H9 (cell line): ENCODE results near the gene DLX5. TPM values are rescaled to one million over a fixed set of nuclear protein-coding genes. Genes with fewer than 3 reads are reported as not detected.

Experiments
- DNase-seq: peaks from one replicate; pipeline ENCODE4 v3.0.0-alpha.2; 2017
- H2AFZ ChIP-seq: one replicate; pipeline ENCODE4 v1.6.1; 2013; ENCODE audit warnings: mild to moderate bottlenecking, low read length, control low read depth, moderate library complexity
- H2AK5ac ChIP-seq: 2 replicates; pipeline ENCODE4 v1.6.1; 2013; ENCODE audit warnings: low read length, control low read depth, mixed read lengths; ENCODE audit not compliant: insufficient read length
- H2BK120ac ChIP-seq: one replicate; pipeline ENCODE4 v1.6.1; 2013; ENCODE audit warnings: low read depth, mild to moderate bottlenecking, low read length, control low read depth, inconsistent platforms; ENCODE audit not compliant: poor library complexity, severe bottlenecking
- H2BK12ac ChIP-seq: 2 replicates; pipeline ENCODE4 v1.6.1; 2013; ENCODE audit warnings: low read length, control low read depth, mixed read lengths, low read depth; ENCODE audit not compliant: insufficient read length
- H2BK15ac ChIP-seq: 2 replicates; pipeline ENCODE4 v1.6.1; 2013; ENCODE audit warnings: low read depth, low read length, control low read depth
- H2BK20ac ChIP-seq: one replicate; pipeline ENCODE4 v1.6.1; 2013; ENCODE audit warnings: low read depth, mild to moderate bottlenecking, low read length, control low read depth, inconsistent platforms; ENCODE audit not compliant: poor library complexity, severe bottlenecking
- H2BK5ac ChIP-seq: 2 replicates; pipeline ENCODE4 v1.6.1; 2013; ENCODE audit warnings: low read length, control low read depth, mixed read lengths; ENCODE audit not compliant: insufficient read length
- H3K14ac ChIP-seq: 2 replicates; pipeline ENCODE4 v1.6.1; 2013; ENCODE audit warnings: low read length, control low read depth; ENCODE audit not compliant: insufficient read depth
- H3K18ac ChIP-seq: 2 replicates; pipeline ENCODE4 v1.6.1; 2013; ENCODE audit warnings: low read depth, mild to moderate bottlenecking, mixed read lengths, low read length, control low read depth; ENCODE audit not compliant: insufficient read length
- H3K23ac ChIP-seq: 2 replicates; pipeline ENCODE4 v1.6.1; 2013; ENCODE audit warnings: low read length, control low read depth, mixed read lengths, low read depth; ENCODE audit not compliant: insufficient read length
- H3K23me2 ChIP-seq: 2 replicates; pipeline ENCODE4 v1.6.1; 2013; ENCODE audit warnings: low read depth, mild to moderate bottlenecking, mixed read lengths, low read length, control low read depth; ENCODE audit not compliant: insufficient read length, poor library complexity, severe bottlenecking
- H3K27ac ChIP-seq: 2 replicates; pipeline ENCODE4 v1.5.1; 2013; ENCODE audit warnings: low read length, control low read depth, mixed read lengths, low read depth; ENCODE audit not compliant: insufficient read length
- H3K27me3 ChIP-seq: 2 replicates; pipeline ENCODE4 v1.6.1; 2013; ENCODE audit warnings: low read length, control low read depth, inconsistent platforms; ENCODE audit not compliant: insufficient read depth
- H3K4ac ChIP-seq: 2 replicates; pipeline ENCODE4 v1.6.1; 2013; ENCODE audit warnings: low read depth, mild to moderate bottlenecking, control low read depth, inconsistent platforms, low read length, moderate library complexity
- H3K4me1 ChIP-seq: 2 replicates; pipeline ENCODE4 v1.6.1; 2013; ENCODE audit warnings: low read length, control low read depth, inconsistent platforms; ENCODE audit not compliant: insufficient read depth
- H3K4me2 ChIP-seq: 2 replicates; pipeline ENCODE4 v1.6.1; 2013; ENCODE audit warnings: low read length, control low read depth, mixed read lengths; ENCODE audit not compliant: insufficient read length, insufficient read depth
- H3K56ac ChIP-seq: 2 replicates; pipeline ENCODE4 v1.6.1; 2013; ENCODE audit warnings: low read depth, mild to moderate bottlenecking, mixed read lengths, low read length, control low read depth; ENCODE audit not compliant: insufficient read length
- H3K79me1 ChIP-seq: 2 replicates; pipeline ENCODE4 v1.6.1; 2013; ENCODE audit warnings: low read depth, mild to moderate bottlenecking, moderate library complexity, low read length, control low read depth, inconsistent platforms; ENCODE audit not compliant: insufficient read depth, poor library complexity, severe bottlenecking
- H3K79me2 ChIP-seq: 2 replicates; pipeline ENCODE4 v1.6.1; 2013; ENCODE audit warnings: low read length, control low read depth, inconsistent platforms; ENCODE audit not compliant: insufficient read depth
- H3K9ac ChIP-seq: 2 replicates; pipeline ENCODE4 v1.6.1; 2013; ENCODE audit warnings: low read length, control low read depth, mixed read lengths; ENCODE audit not compliant: insufficient read length; ENCODE audit errors: extremely low read depth
- H3K9me3 ChIP-seq: one replicate; pipeline ENCODE4 v1.6.1; 2013; ENCODE audit warnings: low read depth, low read length, inconsistent platforms; ENCODE audit not compliant: control insufficient read depth
- H3T11ph ChIP-seq: one replicate; pipeline ENCODE4 v1.6.1; 2013; ENCODE audit warnings: mild to moderate bottlenecking, low read length, control low read depth, inconsistent platforms
- H4K20me1 ChIP-seq: one replicate; pipeline ENCODE4 v1.6.1; 2013; ENCODE audit not compliant: control insufficient read depth, insufficient read length, insufficient read depth
- H4K5ac ChIP-seq: 2 replicates; pipeline ENCODE4 v1.6.1; 2013; ENCODE audit warnings: low read depth, mild to moderate bottlenecking, mixed read lengths, low read length, control low read depth; ENCODE audit not compliant: insufficient read length
- H4K8ac ChIP-seq: replicated peaks from 2 replicates; pipeline ENCODE4 v1.6.1; 2013; ENCODE audit warnings: low read length, control low read depth, mixed read lengths, low read depth; ENCODE audit not compliant: insufficient read length
- H4K91ac ChIP-seq: 2 replicates; pipeline ENCODE4 v1.6.1; 2013; ENCODE audit warnings: low read depth, mild to moderate bottlenecking, moderate library complexity, mixed read lengths, low read length, control low read depth; ENCODE audit not compliant: insufficient read length
- H3K27ac Mint-ChIP-seq, 3 experiments: 2 replicates in 2 of 3; 3 replicates in 1 of 3; pipeline ENCODE4 v1.8.0; 2020 to 2021; ENCODE audit warnings: mixed read lengths in 3 of 3, mild to moderate bottlenecking in 1 of 3, moderate library complexity in 1 of 3
- H3K27me3 Mint-ChIP-seq: 2 replicates; pipeline ENCODE4 v1.8.0; 2021; ENCODE audit warnings: low read depth, mild to moderate bottlenecking, moderate library complexity, mixed read lengths
- H3K36me3 Mint-ChIP-seq, 3 experiments: 2 replicates in 2 of 3; 3 replicates in 1 of 3; pipeline ENCODE4 v1.8.0; 2020 to 2021; ENCODE audit warnings: low read depth in 3 of 3, mixed read lengths in 3 of 3; ENCODE audit not compliant: insufficient read depth in 1 of 3
- H3K4me1 Mint-ChIP-seq, 2 experiments: 2 replicates each; pipeline ENCODE4 v1.8.0; 2020; ENCODE audit warnings: mixed read lengths in 2 of 2
- H3K4me3 Mint-ChIP-seq, 2 experiments: 2 replicates in 1 of 2; 3 replicates in 1 of 2; pipeline ENCODE4 v1.8.0; 2020 to 2021; ENCODE audit warnings: mild to moderate bottlenecking in 2 of 2, mixed read lengths in 2 of 2, moderate library complexity in 1 of 2
- H3K9me3 Mint-ChIP-seq, 2 experiments: 2 replicates in 1 of 2; 3 replicates in 1 of 2; pipeline ENCODE4 v1.8.0; 2020; ENCODE audit warnings: mild to moderate bottlenecking in 2 of 2, mixed read lengths in 2 of 2, moderate library complexity in 1 of 2
- CTCF ChIP-seq: fragments of 200-600 bp; sonication (generic); conservative IDR thresholded peaks from 3 replicates; pipeline ENCODE4 v1.8.0; 2021; ENCODE audit warnings: antibody characterized with exemption, mild to moderate bottlenecking
- WGBS: extraction: QIAGEN DNeasy Blood & Tissue Kit; methylation state at CpG from one replicate; pipeline ENCODE4 v1.1.7; 2013; ENCODE audit warnings: missing lambda C conversion rate, low lambda C conversion rate, mixed read lengths; ENCODE audit not compliant: insufficient read length; ENCODE audit errors: extremely low coverage; 5-methylcytosine and 5-hydroxymethylcytosine counted together
- total RNA-seq: library from RNA; stranded (reverse); gene quantifications from 2 replicates; pipeline ENCODE4 v1.2.1, GENCODE V29; 2021

DLX5 gene
- total RNA-seq, 1 experiment from 2014 or later: 0.22 TPM

GRCh38 chr7:97026715-97027426 lies 2.2 kb upstream of the DLX5 start:
- H3K23me2 ChIP-seq: peaks cover 13% of the 10 kb centered on the region
- H3K56ac ChIP-seq: no peak overlapping the region
- DNase-seq: no peak
- H3K79me2 ChIP-seq: no peaks in the 10 kb centered on the region
- H3K14ac ChIP-seq: no peak overlapping the region; the same call in 1 of the 2 replicates
- TF ChIP-seq CTCF: no peak
- no peak overlapping the region for H2BK15ac ChIP-seq
- Mint-ChIP-seq H3K27me3 (peaks cover 98% of the 10 kb centered on the region), H3K4me3 (peak overlapping the region in 1 of 2 experiments; percentile 82; a peak in 3 of 5 replicates), H3K36me3 (no peaks in the 10 kb centered on the region; a peak in 1 of 7 replicates), H3K9me3 (peaks cover 2 to 5% of the 10 kb centered on the region in 2 experiments; a peak in 3 of 5 replicates), H3K27ac (no peak overlapping the region), H3K4me1 (peaks cover 53 to 56% of the 10 kb centered on the region in 2 experiments)
- no peak overlapping the region for H2BK5ac ChIP-seq
- no peaks in the 10 kb centered on the region for H3K79me1 ChIP-seq
- no CpG with 5 or more reads among the region's 17 CpGs for WGBS
- H4K5ac ChIP-seq: no peak overlapping the region
- peaks cover 57% of the 10 kb centered on the region for H3K27me3 ChIP-seq
- no peak overlapping the region for H3K4ac ChIP-seq
- H3K4me2 ChIP-seq: peak overlapping the region; percentile 58
- no peak overlapping the region for H2AK5ac ChIP-seq
- H4K8ac ChIP-seq: no peak overlapping the region
- H3K23ac ChIP-seq: no peak overlapping the region
- H3K18ac ChIP-seq: no peak overlapping the region
- H3K9ac ChIP-seq: no peak overlapping the region
- H2AFZ ChIP-seq: no peak overlapping the region
- H2BK20ac ChIP-seq: no peak overlapping the region
- H3T11ph ChIP-seq: no peak overlapping the region
- H4K91ac ChIP-seq: no peak overlapping the region
- H2BK12ac ChIP-seq: no peak overlapping the region
- no peaks in the 10 kb centered on the region for H4K20me1 ChIP-seq
- no peak overlapping the region for H3K27ac ChIP-seq
- H3K9me3 ChIP-seq: no peaks in the 10 kb centered on the region
- no peak overlapping the region for H2BK120ac ChIP-seq
- 0 out of 2 replicates have a peak, but pooled peaks cover 2% of the 10 kb centered on the region for H3K4me1 ChIP-seq
